Measurements from ENCODE around the gene TNFAIP2. TPM values are rescaled to one million over a fixed set of nuclear protein-coding genes. Genes with fewer than 3 reads are reported as not detected.

TNFAIP2 gene
- total and polyA plus RNA-seq, 9 of the 15 experiments (the other 6 are each of a cell fraction or from before 2014, with no cell fraction given) = 22.6 to 68.6 (median 44.6) TPM

- ChIA-PET POLR2A (no interaction called here), CTCF (ENCODE audit: low intra/inter-chr PET ratio) (no interaction called here)
- Histone ChIP-seq H4K20me1 (replicated peaks; ENCODE audit: control insufficient read depth, insufficient read depth, low read length) (no peaks in the 10 kb centered on the region), H3K9ac (ENCODE audit: insufficient read depth in 1 of 2, low read depth in 2 of 2, low read length in 2 of 2) (no peak within 1 kb of the TSS), H3K9me1 (ENCODE audit: control insufficient read depth, insufficient read depth, low read length) (no peaks in the 10 kb centered on the region), H3K79me2 (ENCODE audit: control insufficient read depth, insufficient read depth, low read length) (no peaks in the 10 kb centered on the region), H3K27me3 (ENCODE audit: control insufficient read depth in 2 of 2, insufficient read depth in 2 of 2, low read length in 2 of 2) (peaks cover 0 to 8% of the 10 kb centered on the region in 2 experiments; a peak in 2 of 5 replicates), H3K4me2 (ENCODE audit: insufficient read depth, low read length) (no peak within 1 kb of the TSS), H3K27ac (ENCODE audit: extremely low read depth, low read depth, low read length) (no peak within 1 kb of the TSS), H3K4me1 (replicated peaks in 1 of 2; ENCODE audit: control insufficient read depth in 2 of 2, insufficient read depth in 2 of 2, low read length in 2 of 2) (peaks cover 0 to 39% of the 10 kb centered on the region in 2 experiments; a peak in 2 of 5 replicates), H3K36me3 (ENCODE audit: control insufficient read depth, insufficient read depth, low read length) (no peaks in the 10 kb centered on the region), H3K4me3 (no peak within 1 kb of the TSS), H3K9me3 (replicated peaks; ENCODE audit: control insufficient read depth, insufficient read depth, low read depth, low read length) (no peaks in the 10 kb centered on the region), H2AFZ (ENCODE audit: low read depth, low read length) (no peak within 1 kb of the TSS)
- in situ Hi-C loops (cut with MboI) = loop anchor here (10.0 kb wide), 1 partner anchor 451 kb away; no protein-coding TSS in a partner anchor
- ATAC-seq (peak; percentile 49), FAIRE-seq (no peak), DNase-seq (ENCODE audit: extremely low read depth in 1 of 4, low spot score in 3 of 4) (peak in 2 of 4 experiments; percentile 43 to 45)
- no TSS peak for BruUV-seq (replicated peaks)
- intact Hi-C loops (cut with micrococcal nuclease) = no loop called here
- TF ChIP-seq NRF1 (conservative IDR thresholded peaks at IDR 0.05 in 1 of 2, IDR thresholded peaks at IDR 0.05 in 1 of 2) = no peak
- no peak for TF ChIP-seq NBN (IDR thresholded peaks at IDR 0.05; ENCODE audit: low read depth)
- TF ChIP-seq, protein P1, sequence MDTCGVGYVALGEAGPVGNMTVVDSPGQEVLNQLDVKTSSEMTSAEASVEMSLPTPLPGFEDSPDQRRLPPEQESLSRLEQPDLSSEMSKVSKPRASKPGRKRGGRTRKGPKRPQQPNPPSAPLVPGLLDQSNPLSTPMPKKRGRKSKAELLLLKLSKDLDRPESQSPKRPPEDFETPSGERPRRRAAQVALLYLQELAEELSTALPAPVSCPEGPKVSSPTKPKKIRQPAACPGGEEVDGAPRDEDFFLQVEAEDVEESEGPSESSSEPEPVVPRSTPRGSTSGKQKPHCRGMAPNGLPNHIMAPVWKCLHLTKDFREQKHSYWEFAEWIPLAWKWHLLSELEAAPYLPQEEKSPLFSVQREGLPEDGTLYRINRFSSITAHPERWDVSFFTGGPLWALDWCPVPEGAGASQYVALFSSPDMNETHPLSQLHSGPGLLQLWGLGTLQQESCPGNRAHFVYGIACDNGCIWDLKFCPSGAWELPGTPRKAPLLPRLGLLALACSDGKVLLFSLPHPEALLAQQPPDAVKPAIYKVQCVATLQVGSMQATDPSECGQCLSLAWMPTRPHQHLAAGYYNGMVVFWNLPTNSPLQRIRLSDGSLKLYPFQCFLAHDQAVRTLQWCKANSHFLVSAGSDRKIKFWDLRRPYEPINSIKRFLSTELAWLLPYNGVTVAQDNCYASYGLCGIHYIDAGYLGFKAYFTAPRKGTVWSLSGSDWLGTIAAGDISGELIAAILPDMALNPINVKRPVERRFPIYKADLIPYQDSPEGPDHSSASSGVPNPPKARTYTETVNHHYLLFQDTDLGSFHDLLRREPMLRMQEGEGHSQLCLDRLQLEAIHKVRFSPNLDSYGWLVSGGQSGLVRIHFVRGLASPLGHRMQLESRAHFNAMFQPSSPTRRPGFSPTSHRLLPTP (IDR thresholded peaks at IDR 0.05; ENCODE audit: borderline replicate concordance, extremely low read depth, insufficient read length) = no peak
- TF ChIP-seq HNRNPK (IDR thresholded peaks at IDR 0.05; ENCODE audit: low read depth, low read length, poor library complexity, severe bottlenecking) = peak; percentile 24
- no peak for TF ChIP-seq ZNF133 (CRISPR knock-in tag; IDR thresholded peaks at IDR 0.05)
- TF ChIP-seq XRCC3 (IDR thresholded peaks at IDR 0.05) = no peak
- TF ChIP-seq, protein P2, sequence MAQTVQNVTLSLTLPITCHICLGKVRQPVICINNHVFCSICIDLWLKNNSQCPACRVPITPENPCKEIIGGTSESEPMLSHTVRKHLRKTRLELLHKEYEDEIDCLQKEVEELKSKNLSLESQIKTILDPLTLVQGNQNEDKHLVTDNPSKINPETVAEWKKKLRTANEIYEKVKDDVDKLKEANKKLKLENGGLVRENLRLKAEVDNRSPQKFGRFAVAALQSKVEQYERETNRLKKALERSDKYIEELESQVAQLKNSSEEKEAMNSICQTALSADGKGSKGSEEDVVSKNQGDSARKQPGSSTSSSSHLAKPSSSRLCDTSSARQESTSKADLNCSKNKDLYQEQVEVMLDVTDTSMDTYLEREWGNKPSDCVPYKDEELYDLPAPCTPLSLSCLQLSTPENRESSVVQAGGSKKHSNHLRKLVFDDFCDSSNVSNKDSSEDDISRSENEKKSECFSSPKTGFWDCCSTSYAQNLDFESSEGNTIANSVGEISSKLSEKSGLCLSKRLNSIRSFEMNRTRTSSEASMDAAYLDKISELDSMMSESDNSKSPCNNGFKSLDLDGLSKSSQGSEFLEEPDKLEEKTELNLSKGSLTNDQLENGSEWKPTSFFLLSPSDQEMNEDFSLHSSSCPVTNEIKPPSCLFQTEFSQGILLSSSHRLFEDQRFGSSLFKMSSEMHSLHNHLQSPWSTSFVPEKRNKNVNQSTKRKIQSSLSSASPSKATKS (CRISPR knock-in tag; IDR thresholded peaks at IDR 0.05) = no peak
- no peak for TF ChIP-seq ZNF12 (CRISPR knock-in tag; IDR thresholded peaks at IDR 0.05)
- whole genome bisulfite sequencing (ENCODE audit: insufficient coverage, low coverage, missing lambda C conversion rate) = 22% methylated on average over 27 of the region's 61 CpGs
Observed at GRCh38 chr14:103084021-103084919, 39.0 kb upstream of the TNFAIP2 start, which contains the start of gene LBHD2. TSS of gene LBHD2 (plus strand) at chr14:103084210. CDS start at chr14:103086013, 1,803 bp downstream.

Data from K562 (cell line).